Activated CD4-positive, alpha-beta T cell treated with anti-CD3 and anti-CD28 coated beads, Interleukin-2, Interleukin-4, amounts not matched to agents 100 ng/mL and 50 ng/mL, durations not matched to agents 16 hours and 8 hours (primary cell): Measurements from ENCODE around the gene GLT1D1.
"Not testable (repeated sequence)": the region's sequence is repeated elsewhere in the genome, so short reads cannot be mapped to it uniquely, and the experiment has no call there.

Source experiments
- DNase-seq: peaks from one replicate; pipeline ENCODE4 v3.0.0-alpha.2; 2020; ENCODE audit warnings: low spot score

GLT1D1 gene

DNA sequence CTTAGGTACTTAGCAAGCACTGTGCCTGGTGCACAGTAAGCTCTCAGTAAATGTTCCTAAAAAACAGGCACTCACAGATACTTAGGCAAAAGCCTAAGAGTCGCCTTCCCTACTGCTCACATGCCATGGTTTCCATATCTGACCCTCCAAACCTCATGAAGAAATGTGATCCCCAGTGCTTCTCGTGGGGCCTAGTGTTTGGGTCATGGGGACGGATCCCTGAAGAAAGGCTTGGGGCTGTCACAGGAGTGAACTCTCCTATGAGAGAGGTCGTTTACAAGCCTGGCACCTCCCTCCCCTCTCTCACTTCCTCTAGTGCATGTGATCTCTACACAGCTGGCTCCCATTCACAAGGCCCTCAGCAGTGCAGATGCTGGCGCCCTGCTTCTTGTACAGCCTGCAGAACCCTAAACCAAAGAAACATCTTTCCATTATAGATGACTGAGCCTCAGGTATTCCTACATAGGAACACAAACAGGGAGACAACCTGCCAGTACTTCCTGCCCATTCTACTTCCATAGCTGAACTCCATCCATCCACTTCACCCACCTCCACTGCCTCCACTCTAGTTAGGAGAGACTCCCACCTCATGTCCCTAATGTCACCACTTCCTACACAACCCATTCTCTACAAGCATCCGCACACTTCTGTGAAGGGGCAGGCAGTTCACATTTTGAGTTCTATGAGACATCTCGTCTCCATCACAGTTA lies 32.4 kb upstream of the GLT1D1 start:
- DNase-seq, result no peak

DNA sequence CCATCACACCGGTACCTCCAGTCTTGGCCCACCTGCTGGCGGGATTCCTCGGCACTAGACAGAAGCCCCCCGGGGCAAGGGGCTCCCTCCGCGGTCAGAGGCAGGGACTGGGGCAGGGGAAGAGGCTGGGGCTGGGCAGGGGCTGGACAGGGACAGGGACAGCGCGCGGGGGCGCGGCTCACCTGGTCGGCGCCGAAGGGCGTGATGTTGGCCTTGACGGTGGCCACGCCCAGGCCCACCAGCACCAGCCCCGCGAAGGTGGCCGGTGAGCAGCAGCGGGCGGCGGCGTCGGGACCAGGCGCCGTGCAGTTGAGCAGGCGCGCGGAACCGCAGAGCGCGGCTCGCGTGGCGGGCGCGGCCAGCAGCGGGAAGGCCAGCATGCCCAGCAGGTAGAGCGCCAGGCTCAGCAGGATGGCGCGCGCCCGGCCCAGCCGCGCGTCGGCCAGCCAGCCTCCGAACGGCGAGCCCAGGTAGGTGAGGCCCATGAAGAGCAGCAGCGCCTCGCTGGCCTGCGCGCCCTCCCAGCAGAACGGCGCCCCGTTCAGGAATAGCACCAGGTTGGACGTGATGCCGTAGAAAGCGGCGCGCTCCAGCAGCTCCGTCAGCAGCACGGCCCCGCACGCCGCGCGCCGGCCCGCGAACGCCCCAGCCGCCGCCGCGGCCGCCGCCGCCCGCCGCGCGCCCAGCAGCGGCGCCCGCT lies 29.9 kb upstream of the GLT1D1 start:
- no peak for DNase-seq

DNA sequence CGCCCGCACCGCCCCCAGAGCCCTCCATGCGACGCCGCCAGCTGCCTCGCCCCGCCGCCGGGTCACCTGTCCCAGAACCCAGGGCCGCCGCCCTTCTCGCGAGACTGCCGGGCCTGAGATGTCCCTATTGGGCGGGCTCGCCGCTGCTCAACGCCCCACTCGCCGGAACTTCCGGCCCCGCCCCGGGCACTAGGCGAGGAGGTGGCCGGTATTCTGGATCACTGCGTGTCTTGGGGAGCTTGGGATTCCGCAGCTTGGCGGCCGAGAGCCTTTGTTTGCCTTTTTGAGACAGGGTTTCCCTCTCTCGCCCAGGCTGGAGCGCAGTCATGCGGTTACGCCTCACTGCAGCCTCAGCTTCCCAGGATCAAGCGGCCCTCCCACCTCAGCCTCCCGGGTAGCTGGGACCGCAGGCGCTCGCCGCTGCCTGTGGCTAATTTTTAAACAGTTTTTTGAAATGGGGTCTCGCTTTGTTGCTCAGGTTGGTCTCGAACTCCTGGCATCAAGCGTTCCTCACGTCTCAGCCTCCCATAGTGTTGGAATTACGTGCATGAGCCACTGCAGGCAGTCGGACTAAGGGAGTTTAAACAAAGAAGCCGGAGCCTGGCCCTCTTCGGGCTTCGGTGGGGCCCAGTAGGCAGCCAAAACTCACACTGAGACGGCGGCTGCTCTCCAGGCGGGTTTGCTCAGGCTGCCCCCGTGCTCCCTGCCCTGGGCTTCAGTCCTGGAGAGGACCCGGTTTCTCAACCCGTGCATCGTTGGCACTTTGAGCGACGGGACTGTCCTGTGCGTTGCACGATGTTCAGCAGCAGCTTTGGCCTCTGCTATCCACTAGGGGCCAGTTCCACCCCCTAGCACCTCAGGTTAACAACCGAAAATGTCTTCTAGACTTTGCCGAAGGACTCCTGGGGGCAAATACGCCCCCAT lies 29.1 kb upstream of the GLT1D1 start, which contains the start of gene SLC15A4:
Gene SLC15A4 (minus strand): TSS at position 43 of the 924 bp plus-strand sequence. CDS start 15 bp downstream, at position 28.
- peak; percentile 96 for DNase-seq

DNA sequence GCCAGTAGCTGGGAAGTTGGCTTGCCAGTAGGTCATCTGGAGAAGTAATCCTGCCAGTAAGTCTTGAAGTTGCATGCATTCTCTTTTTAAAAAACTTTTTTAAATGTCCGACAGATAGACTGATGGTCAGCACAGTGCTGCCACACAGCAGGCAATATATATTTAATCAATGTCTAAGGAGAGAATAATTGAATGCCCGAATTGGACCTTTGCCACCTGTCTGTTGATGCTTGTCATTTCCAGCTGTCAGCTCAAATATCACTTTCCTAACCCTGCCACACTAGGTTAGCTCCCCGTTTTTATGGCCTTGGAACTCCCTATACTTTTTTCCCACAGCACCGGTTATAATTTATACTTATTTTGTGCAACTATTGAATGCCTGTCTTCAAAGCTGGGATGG lies 27.4 kb upstream of the GLT1D1 start:
- DNase-seq, result no peak

DNA sequence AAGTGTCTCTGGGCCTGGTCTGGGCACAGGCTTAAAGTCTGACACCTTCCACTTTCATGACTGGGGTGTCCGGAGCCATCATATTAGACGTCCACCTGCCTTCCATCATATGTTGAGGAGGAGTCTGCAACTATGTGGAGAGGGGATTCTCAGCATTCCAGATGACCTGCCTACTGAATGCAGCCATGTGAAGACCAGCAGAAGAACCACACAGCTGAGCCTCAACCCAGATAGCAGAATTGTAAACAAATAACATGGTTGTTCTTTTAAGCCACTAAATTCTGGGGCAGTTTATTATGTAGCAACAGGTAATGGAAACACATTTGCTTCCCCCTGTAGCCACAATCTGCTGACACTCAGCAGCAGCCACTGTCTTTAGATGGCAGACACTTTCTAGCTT lies 25.6 kb upstream of the GLT1D1 start:
- DNase-seq, result no peak

DNA sequence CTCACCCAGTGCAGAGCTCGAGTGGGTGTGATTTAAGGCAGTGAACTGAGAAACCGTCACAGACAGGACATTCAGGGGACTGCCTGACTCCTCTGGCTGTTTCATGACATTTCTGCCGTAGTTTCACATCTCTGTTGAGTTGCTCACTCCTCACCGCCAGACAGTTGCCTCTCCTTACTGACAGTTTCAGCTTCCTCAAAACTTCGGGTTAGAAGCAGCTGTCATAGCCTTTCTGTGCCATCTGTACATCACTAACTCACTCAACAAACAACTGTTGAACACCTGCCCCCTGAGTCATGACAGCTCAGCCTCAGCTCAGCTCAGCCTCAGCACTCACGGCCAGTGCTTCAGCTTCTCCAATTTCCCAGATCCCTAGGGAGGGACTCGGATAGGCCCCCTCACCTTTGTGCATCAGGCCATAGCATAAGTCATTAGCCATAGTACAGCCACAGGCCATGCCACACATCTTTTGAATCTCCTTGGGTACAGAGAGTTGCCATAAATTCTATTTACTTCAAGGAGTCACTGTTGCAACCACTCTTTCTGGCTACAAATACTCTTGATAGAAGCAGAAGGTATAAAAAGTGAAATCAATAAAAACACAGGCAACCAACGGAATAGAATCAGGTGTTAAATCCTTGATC lies 23.3 kb upstream of the GLT1D1 start:
- DNase-seq, result peak; percentile 71

DNA sequence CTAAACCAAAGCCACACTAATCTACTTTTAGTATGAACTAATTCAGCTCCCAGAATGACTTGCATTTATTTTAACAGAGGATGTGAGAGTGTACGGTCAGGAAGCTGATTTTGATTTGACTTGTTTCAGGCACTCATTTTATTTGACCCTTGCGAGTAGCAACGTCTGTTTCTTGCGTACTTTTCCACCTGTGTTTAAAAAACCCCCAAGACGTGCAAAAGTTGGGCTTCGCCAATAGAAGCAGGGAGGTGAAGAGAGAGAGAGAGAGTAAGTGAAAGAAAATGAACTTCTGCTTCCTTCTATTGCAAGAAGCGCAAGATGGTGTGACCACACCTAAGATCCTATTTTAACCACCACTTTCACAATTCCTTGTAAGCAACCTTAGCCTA lies 22.8 kb upstream of the GLT1D1 start:
- DNase-seq, result peak; percentile 72

DNA sequence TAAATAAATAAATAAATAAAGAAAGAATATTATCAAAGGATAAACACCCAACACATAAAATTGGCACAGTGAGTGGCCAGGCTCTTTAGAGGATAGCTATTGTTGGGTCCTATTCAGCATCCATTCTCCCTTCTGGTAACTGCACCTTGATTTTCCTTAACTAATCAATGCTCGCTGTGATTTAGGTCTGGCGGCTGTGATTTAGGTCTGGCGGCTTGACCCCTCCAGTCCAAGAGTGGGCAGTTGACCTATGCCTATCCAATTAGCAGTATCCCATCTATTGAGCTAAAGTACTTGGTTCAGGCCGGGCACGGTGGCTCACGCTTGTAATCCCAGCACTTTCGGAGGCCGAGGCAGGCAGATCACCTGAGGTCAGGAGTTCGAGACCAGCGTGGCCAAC lies 19.9 kb upstream of the GLT1D1 start:
- no peak for DNase-seq

DNA sequence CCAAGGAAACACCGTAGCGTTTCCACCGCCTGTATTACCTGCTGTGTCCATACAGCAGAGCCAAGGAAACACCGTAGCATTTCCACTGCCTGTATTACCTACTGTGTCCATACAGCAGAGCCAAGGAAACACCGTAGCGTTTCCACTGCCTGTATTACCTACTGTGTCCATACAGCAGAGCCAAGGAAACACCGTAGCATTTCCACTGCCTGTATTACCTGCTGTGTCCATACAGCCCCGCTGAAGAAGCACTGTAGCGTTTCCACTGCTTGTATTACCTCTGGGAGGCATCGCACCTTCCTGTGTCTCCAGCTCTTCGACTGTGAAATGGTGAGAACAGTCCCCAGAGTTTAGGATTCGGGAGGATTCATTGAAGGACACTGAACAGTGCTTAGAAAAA lies 13.4 kb upstream of the GLT1D1 start:
- not testable (repeated sequence) for DNase-seq

DNA sequence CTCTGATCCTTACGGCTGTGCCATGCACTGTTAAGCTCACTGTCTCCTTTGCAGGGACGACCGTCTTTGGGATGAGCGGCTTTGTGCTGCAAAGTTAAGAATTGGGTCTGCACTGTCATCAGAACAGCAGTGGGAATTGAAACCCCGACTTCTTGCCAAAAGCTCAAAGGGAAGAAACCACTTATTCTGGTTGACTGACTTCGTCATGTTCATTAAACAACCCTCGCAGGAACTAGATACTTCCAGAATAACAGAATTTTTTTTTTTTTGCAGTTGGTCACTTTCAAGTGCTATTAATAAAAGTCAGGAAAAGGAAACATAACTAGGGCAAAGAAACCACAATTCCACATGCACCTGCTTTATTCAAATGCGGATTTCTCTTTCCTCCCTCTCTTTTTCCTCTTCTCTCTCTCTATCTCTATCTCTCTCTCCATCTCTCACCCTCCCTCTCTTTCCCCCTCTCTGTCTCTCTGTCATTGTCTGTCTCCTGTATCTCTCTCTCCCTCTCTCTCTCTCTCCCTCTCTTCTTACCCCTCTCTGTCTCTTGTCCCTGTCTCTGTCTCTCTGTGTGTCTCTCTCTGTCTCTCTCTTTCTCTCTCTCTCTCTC lies 12.3 kb upstream of the GLT1D1 start:
- DNase-seq, result no peak

DNA sequence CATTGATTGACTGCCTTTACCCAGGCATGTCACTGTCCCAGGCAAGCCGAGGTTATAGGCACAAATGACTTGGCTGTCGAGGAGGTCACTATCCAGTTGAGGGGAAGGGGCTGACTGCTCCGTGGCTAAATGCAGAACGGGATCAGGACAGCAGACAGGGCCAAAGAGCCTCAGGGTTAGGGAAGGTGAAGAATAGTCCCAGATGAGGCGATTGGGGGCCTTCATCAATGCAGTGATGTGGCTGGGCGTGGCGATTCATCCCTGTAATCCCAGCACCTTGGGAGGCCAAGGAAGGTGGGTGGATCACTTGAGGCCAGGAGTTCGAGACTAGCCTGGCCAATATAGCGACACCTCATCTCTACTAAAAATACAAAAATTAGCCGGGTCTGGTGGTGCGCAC lies 10.7 kb upstream of the GLT1D1 start:
- DNase-seq, result no peak

DNA sequence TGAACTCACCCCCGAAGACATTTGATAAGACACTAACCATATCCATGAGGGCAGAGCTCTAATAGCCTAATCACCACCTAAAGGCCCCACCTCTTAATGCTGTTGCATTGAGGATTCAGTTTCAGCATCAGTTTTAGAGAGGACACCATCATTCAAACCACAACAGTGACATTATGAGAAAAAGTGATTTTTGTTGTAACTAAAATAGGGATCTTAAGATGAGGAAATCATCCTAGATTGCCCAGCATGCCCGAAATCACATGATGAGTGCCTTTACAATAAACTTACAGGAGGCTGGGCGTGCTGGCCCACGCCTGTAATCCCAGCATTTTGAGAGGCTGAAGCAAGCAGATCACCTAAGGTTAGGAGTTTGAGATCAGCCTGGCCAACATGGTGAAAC lies 9.7 kb upstream of the GLT1D1 start:
- no peak for DNase-seq

DNA sequence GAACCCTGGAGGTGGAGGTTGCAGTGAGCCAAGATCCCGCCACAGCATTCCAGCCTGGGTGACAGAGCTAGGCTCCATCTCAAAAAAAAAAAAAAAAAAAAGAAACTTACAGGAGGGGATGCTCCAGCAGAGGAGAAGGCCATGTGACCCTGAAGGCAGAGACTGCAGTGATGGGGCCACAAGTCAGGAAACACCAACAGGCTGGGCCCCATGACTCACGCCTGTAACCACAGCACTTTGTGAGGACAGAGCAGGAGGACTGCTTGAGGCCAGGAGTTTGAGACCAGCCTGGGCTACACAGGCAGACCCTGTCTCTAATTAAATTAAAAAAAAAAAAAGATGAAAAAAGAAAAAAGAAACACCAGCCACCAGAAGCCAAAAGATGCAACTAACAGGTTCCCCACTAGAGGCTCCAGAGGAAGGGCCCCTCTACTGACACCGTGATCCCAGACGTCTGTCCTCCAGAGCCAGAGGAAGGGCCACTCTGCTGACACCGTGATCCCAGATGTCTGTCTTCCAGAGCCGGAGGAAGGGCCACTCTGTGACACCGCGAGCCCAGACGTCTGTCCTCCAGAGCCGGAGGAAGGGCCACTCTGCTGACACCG lies 9.1 kb upstream of the GLT1D1 start:
- DNase-seq, result peak; percentile 20

DNA sequence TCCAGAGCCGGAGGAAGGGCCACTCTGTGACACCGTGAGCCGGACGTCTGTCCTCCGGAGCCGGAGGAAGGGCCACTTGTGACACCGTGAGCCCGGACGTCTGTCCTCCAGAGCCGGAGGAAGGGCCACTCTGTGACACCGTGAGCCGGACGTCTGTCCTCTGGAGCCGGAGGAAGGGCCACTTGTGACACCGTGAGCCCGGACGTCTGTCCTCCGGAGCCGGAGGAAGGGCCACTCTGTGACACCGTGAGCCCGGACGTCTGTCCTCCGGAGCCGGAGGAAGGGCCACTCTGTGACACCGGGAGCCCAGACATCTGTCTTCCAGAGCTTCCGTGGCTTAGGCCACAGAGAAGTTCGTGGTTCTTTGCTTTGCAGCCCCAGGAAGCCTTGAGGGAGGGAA lies 6.6 kb upstream of the GLT1D1 start:
- DNase-seq, result not testable (repeated sequence)

DNA sequence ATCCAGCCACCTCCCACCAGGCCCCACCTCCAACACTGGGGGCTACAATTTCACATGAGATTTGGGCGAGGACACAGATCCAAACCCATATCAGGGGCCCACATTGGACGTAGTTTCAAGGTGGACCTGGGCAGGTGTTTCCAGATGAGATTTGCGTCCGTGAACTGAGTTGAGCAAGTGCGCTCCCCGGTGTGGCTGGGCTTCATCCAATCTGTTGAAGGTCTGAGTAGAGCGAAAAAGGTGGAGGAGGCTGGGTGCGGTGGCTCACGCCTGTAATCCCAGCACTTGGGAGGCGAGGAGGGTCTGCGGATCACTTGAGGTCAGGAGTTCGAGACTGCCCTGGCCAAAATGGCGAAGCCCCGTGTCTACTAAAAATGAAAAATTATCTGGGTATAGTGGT lies 4.9 kb upstream of the GLT1D1 start:
- no peak for DNase-seq

DNA sequence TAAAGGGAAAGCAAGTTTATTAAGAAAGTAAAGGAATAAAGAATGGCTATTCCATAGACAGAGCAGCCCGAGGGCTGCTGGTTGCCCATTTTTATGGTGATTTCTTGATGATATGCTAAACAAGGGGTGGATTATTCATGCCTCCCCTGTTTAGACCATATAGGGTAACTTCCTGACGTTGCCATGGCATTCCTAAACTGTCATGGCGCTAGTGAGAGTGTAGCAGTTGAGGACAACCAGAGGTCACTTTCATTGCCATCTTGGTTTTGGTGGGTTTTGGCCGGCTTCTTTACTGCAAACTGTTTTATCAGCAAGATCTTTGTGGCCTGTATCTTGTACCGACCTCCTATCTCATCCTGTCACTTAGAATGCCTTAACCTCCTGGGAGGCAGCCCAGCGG lies 3.5 kb upstream of the GLT1D1 start:
- not testable (repeated sequence) for DNase-seq

DNA sequence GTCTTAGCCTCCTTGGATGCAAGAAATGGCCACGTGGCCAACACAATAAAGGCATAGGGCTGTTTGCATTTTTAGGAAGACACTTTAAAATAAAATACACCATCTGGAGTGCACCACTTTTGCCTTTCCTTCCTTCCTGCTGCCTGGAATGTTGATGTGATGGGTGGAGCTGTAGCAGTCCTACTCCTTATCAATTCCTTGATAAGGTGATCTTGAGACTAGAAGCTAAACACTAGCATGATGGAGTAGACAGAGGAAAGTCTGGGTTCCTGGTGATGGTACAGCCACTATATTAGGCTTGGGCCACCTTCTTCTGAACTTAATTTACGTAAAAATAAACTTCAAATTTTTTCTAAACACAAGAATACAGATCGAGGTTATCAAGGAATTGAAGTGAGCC lies 2.9 kb upstream of the GLT1D1 start:
- no peak for DNase-seq

DNA sequence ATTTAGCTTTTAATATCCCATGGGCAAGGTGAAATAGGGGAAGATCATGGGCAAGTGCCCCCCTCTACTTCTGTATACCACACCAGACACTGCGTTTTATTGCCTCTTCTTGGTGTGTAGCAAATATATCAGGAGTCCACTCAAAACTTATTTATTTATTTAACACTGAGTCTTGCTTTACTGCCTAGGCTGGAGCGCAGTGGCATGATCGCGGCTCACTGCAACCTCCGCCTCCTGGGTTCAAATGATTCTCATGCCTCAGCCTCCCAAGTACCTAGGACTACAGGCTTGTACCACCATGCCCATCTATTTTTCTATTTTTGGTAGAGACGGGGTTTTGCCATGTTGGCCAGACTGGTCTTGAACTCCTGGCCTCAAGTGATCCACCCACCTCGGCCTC lies 1.8 kb upstream of the GLT1D1 start:
- not testable (repeated sequence) for DNase-seq

DNA sequence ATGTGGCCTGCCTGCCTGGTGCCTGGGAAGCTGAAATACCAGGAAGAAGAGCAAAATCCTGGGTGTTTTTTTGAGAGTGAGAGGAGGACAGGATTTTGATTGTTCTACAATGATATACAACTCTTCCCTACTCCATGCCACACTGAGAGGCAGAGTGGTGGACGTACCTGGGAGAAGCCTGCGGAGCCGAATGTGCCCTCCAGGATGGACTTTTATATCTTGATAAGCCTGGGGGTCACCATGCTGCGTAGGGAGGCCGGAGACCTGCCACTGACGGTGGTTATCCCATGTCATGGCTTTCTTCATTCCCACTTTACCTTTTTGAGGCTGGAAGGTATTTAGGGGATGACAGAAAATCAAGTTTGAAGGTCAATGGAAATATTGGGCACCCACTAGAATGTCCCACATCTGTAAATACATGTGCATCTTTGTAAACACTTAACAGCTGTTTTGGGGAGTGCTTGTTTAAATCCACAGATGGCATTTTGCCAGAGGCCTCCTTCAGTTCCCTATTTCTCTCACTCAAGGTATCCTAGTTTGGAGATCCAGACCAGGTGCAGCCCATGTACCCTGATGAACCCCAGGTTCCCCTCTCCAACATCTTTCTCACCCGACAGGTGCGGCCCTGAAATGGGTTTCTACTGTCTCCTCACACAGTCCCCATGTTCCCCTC lies 1.1 kb upstream of the GLT1D1 start:
- DNase-seq, result no peak

DNA sequence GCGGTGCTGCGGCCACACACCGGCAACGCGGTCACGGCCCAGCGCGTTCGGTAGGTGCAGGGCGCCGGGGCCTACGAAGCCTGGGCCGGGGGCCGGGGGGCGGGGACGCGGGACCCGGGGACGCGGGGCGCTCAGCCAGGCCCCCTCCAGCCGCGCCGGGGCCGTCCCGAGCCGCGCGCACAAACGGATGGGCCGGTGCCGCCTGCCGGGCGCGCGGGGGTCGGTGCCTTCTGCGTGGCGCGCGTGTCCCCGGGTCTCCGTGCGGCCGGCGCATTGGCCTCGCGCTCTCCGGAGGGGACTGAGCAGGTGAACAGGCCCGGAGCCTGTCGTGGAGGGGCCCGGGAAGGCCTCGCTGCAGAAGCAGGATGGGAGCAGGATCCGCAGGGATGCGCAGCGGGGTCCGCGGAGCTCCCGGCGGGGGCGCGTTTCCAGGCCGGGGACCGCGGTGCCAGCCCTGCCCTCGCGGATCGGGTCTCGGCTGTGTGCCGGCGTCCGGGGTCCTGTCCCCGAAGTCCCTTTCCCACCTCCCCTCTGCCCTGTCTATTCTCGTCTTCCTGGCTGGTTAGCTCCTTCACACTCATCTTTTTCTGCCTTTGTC lies 421 bp downstream of the GLT1D1 start:
- DNase-seq, result no peak
